ENCODE measurements around the gene CEP57L1.

The CEP57L1 gene

DNA sequence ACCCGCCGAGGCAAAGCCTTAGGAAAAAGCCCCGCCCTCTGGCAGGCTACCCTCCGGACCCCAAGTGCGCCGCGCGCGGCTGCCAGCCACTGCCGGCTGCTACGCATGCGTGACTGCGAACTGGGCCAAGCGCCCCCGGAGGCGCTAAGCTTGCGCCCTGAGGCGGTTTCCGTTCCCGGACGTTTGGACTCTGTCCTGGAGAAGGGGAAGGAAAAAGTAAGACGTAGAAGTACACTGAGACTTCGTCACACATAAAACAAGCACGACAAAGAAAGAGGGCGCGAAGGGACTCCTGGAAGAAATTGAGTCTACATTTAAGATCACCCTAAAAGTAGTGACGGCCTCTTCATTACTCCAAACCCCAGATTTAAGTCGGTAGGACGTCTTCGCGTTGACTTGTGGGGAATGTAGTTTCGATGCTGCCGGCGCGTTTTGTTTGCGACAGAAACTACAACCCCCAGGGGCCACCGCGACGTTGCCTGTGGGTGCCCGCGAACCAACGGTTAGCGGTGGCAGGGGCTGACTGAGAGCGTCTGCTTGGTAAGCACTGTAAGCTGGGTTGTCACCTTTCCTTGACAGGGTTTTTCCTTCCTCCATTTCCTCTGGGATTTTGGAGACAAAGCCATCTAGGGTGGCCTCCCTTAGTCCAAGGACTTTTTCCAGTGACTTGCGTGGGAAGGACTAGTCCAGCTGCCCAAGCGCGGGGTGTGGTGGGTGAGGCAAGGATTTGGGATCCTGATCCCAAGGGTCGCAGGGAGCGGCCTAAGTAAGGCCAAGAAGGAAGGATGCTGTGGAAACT, at the start of gene CEP57L1:
Gene CEP57L1 (plus strand): TSS at position 472 of the 799 bp plus-strand sequence. CDS start 49,715 bp downstream, outside the sequence.
- peak; percentile 89 to 91 for DNase-seq (ENCODE audit: low read depth in 2 of 2)

DNA sequence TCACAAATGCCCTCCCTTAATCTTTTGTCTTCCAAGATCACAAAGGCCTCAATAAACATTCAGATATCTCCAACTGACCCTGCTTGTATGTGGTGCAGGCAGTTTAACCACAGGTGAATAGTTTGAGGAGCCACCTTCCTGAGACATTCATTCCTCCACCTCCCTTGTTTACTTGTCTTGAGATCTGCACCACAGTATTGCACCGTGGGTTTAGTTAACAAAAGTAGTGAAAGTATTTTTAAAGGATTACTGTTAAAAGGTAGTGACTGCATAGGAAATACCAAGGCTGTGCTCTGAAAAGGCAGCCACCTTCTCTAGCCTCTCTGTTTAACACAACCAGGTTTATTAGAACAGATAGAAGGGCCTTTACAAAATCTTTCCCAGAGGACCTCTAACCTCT, 47.1 kb upstream of the CEP57L1 start:
- DNase-seq (ENCODE audit: low read depth in 2 of 2), result no peak

- no peak for DNase-seq (ENCODE audit: low read depth in 2 of 2)
These were observed 46.5 kb upstream of the CEP57L1 start for GRCh38 chr6:109048670-109049415.

DNA sequence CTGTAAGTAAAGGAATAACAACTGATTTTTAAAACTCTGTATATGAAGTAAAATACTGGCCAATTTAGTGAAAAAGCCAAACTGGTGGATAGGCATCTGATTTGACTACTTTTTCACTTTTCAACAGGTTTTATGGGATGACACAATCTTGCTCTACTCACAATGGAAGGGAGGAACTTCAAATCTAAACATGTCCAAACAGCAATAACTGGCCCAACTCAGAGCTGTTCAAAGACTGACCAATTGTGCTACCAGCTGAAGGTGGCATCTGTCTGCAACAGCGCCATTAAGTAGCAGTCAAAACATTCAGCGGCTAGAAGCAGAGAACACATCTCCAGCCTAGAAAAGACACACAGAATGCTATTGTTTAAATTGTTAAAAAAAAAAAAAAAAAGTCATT, 45.3 kb upstream of the CEP57L1 start:
- DNase-seq (ENCODE audit: low read depth in 2 of 2), result no peak

DNA sequence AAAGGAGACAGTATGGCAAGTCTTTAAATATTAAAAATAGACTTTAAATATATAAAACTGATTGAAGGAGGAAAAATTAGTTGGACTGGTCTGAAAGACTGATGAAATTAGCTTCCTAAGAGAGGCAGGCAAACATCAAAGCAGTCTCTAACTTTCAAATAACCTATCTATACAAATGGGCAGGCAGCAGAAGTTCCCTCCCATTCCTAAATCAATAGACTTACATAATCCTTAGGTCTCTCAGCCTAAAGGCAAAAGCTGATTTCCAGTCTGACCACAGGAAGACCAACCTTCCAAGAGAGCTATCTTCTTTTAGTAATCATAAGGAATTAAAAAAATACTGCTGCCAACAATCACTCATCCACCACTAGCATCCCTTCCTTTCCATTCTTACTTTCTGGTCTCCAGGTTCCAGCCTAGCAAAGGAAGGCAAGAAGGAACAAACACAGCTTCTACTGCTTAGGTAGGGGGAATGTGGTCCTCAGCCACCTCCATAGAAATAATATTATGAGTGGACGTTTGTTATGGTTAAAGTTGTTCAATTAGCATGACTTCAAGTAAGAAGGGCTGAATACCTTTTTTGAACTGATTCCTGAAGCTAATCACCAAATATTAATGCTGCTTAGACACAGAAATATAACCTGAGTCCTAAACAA, 44.7 kb upstream of the CEP57L1 start:
- no peak for DNase-seq (ENCODE audit: low read depth in 2 of 2)

GRCh38 chr6:109051301-109052017, 43.8 kb upstream of the CEP57L1 start:
- no peak for DNase-seq (ENCODE audit: low read depth in 2 of 2)

DNA sequence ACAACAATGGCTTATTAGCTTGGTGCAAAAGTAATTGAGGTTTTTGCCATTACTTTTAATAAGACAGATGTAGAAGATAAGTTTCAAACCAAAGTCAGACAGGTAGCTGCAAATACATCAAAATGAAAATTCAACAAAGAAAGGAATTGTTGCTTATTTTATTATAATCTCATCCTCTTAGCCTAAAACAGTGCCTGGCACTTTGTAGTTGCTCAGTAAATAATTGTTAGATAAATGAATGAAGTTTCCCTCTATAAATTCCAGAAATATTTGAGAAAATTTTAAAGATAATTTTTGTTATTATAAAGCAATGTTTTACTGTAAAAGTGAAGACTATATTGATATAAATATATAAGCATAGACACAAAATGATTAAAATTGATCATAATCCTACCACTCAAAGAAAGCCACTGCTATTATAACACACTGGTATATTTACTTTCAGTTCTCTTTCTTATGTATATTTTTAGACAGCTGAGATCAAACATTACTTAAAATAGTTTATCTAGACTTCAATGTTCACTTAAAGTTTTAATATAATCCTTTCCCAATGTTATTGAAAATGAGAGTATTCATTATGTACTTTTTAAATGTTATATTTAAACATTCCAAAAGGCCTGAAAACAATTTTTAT, 43.2 kb upstream of the CEP57L1 start:
- no peak for DNase-seq (ENCODE audit: low read depth in 2 of 2)

DNA sequence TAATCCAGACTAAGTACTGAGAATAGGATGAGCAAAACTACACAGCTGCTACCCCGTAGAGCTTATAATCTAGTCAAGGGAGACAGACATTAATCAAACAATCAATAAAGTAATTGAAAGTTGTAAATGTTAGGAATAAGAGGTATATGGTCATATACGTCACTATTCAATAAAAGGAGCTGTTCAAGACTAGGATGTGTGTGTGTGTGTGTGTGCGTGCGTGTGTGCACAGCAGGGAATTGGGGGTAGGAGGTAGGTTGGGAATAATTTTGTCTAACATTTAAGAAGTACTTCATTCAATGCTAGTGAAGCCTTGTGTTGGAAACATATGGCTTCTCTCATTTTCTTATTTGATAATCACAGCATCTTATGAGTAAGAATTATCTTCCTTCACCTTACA, 42.5 kb upstream of the CEP57L1 start:
- no peak for DNase-seq (ENCODE audit: low read depth in 2 of 2)

- no peak for DNase-seq (ENCODE audit: low read depth in 2 of 2)
These were observed 42.0 kb upstream of the CEP57L1 start for GRCh38 chr6:109053336-109053735.

DNA sequence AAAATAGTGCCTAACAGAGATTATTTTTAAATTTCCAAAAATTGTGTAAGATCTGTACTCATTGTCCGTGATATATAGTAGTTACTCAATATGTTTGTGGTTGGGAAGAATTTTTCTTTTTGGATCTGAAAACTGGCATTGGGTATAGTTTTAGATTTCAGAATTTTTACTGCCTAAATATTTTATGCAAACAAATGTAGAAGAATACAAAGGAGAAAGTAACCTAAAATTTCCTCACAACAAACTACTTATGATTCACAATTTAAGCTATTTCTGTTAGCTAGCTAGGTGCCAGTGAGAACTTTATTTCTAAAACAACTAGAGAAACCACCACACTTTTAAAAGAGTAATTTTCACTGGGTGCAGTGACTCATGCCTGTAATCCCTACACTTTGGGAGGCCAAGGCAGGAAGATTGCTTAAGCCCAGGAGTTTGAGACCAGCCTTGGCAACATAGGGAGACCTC, 39.5 kb upstream of the CEP57L1 start:
- no peak for DNase-seq (ENCODE audit: low read depth in 2 of 2)

DNA sequence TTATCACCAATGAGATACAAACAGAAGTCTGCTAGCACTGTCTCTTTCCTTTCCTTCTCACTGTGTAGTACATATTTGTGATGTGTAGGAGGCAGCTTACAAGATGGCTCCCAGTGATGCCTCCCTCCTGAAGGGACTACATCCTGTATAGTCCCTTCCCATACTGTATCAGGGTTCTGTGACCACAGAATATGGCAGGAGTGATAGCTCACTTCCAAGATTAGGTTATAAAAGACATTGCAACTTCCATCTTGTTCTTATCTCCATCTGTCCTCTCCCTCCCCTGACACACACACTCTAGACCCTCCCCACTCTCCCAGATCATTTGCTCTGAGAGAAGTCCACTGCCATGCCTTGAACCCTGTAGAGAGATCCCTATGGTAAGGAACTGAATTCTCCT, 38.6 kb upstream of the CEP57L1 start:
- DNase-seq (ENCODE audit: low read depth in 2 of 2), result no peak

- DNase-seq (ENCODE audit: low read depth in 2 of 2), result no peak
These were observed 36.7 kb upstream of the CEP57L1 start for GRCh38 chr6:109058620-109059019.

GRCh38 chr6:109059153-109059552, 36.2 kb upstream of the CEP57L1 start:
- DNase-seq (ENCODE audit: low read depth in 2 of 2), result no peak

GRCh38 chr6:109059571-109060021, 35.7 kb upstream of the CEP57L1 start:
- DNase-seq (ENCODE audit: low read depth in 2 of 2), result no peak

GRCh38 chr6:109060571-109060970, 34.7 kb upstream of the CEP57L1 start:
- no peak for DNase-seq (ENCODE audit: low read depth in 2 of 2)

DNA sequence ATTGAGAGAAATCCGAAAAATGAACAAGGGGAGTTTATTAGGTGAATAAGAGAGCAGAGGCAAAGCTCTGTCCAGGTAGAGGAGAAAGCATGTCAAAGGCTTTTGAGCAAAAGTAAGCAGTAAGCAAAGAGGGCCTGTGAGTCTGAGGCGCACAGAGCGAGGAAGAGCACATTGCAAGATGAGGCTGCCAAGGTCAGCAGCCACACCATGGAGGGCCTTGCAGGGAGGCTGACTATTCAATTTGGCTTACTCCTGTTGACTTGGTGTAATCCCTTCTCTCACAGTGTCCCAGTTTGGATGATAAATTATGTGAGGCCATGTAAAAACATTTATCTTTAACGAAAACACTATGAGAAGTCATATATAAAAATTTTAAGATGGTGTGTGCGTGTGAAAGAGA, 33.1 kb upstream of the CEP57L1 start:
- no peak for DNase-seq (ENCODE audit: low read depth in 2 of 2)

- DNase-seq (ENCODE audit: low read depth in 2 of 2), result no peak
These were observed 32.4 kb upstream of the CEP57L1 start for GRCh38 chr6:109062767-109063352.

- DNase-seq (ENCODE audit: low read depth in 2 of 2), result no peak
These were observed 25.6 kb upstream of the CEP57L1 start for GRCh38 chr6:109069746-109070145.

GRCh38 chr6:109071125-109071917, 24.0 kb upstream of the CEP57L1 start:
- no peak for DNase-seq (ENCODE audit: low read depth in 2 of 2)
